Liver (tissue), 9 donors: Measurements from ENCODE around the gene TAB2. TPM values are rescaled to one million over a fixed set of nuclear protein-coding genes. Genes with fewer than 3 reads are reported as not detected.

Source experiments
- DNase-seq: peaks from one replicate; pipeline ENCODE4 v3.0.0-alpha.2; 2017; ENCODE audit warnings: low spot score
- H3K27ac ChIP-seq, 2 donors: one replicate each; pipeline ENCODE4 v1.7.0; 2013; ENCODE audit warnings: inconsistent platforms in 2 of 2, low read length in 2 of 2, control low read depth in 1 of 2, low read depth in 1 of 2, mild to moderate bottlenecking in 1 of 2
- H3K27me3 ChIP-seq, 4 donors: one replicate each; pipeline versions ENCODE4 v1.6.1 to v1.7.0; 2013; ENCODE audit warnings: low read length in 3 of 4, inconsistent platforms in 1 of 4, mild to moderate bottlenecking in 1 of 4, moderate library complexity in 1 of 4; ENCODE audit not compliant: control insufficient read depth in 4 of 4, insufficient read depth in 4 of 4
- H3K36me3 ChIP-seq, 4 donors: one replicate each; pipeline versions ENCODE4 v1.6.1 to v1.7.0; 2013; ENCODE audit warnings: low read length in 3 of 4, mild to moderate bottlenecking in 3 of 4, low read depth in 1 of 4, moderate library complexity in 1 of 4; ENCODE audit not compliant: control insufficient read depth in 4 of 4, insufficient read depth in 3 of 4
- H3K4me1 ChIP-seq, 4 donors: one replicate each; pipeline versions ENCODE4 v1.6.1 to v1.7.0; 2013; ENCODE audit warnings: low read length in 3 of 4, mild to moderate bottlenecking in 3 of 4, moderate library complexity in 1 of 4; ENCODE audit not compliant: control insufficient read depth in 4 of 4, insufficient read depth in 4 of 4
- H3K4me3 ChIP-seq, 3 donors: one replicate each; pipeline versions ENCODE4 v1.6.1 to v1.7.0; 2013; ENCODE audit warnings: low read length in 3 of 3, control low read depth in 1 of 3, low read depth in 1 of 3, mild to moderate bottlenecking in 1 of 3
- H3K9ac ChIP-seq, 2 donors: one replicate each; pipeline ENCODE4 v1.7.0; 2013; ENCODE audit warnings: low read length in 2 of 2, mild to moderate bottlenecking in 2 of 2, moderate library complexity in 2 of 2, control low read depth in 1 of 2, low read depth in 1 of 2
- H3K9me3 ChIP-seq, 4 donors: one replicate each; pipeline versions ENCODE4 v1.6.1 to v1.7.0; 2013; ENCODE audit warnings: low read length in 3 of 4; ENCODE audit not compliant: control insufficient read depth in 4 of 4
- EGR1 ChIP-seq, 2 donors: IDR thresholded peaks; 2 replicates each; pipeline ENCODE4 v1.6.1; 2016 to 2018; ENCODE audit warnings: antibody characterized with exemption in 2 of 2, low read depth in 2 of 2
- FOXA1 ChIP-seq: IDR thresholded peaks from 2 replicates; pipeline ENCODE4 v1.6.1; 2016; ENCODE audit warnings: antibody characterized with exemption
- FOXA2 ChIP-seq: IDR thresholded peaks from 2 replicates; pipeline ENCODE4 v1.6.1; 2016; ENCODE audit warnings: antibody characterized with exemption
- GABPA ChIP-seq, 2 donors: IDR thresholded peaks in 1 of 2; conservative IDR thresholded peaks in 1 of 2; 2 replicates each; pipeline ENCODE4 v1.6.1; 2016; ENCODE audit warnings: antibody characterized with exemption in 2 of 2, mild to moderate bottlenecking in 1 of 2, moderate library complexity in 1 of 2
- HNF4A ChIP-seq, 2 donors: conservative IDR thresholded peaks; 2 replicates each; pipeline ENCODE4 v1.6.1; 2016; ENCODE audit warnings: antibody characterized with exemption in 2 of 2, mild to moderate bottlenecking in 2 of 2
- HNF4G ChIP-seq: IDR thresholded peaks from 2 replicates; pipeline ENCODE4 v1.6.1; 2016; ENCODE audit warnings: antibody characterized with exemption
- JUND ChIP-seq, 2 donors: IDR thresholded peaks; 2 replicates each; pipeline ENCODE4 v1.6.1; 2016; ENCODE audit warnings: antibody characterized with exemption in 2 of 2
- NR2F2 ChIP-seq: IDR thresholded peaks from 2 replicates; pipeline ENCODE4 v1.6.1; 2016; ENCODE audit warnings: antibody characterized with exemption
- RAD21 ChIP-seq, 2 donors: IDR thresholded peaks; 2 replicates each; pipeline ENCODE4 v1.6.1; 2016; ENCODE audit warnings: antibody characterized with exemption in 2 of 2, mild to moderate bottlenecking in 2 of 2
- RXRA ChIP-seq, 2 donors: IDR thresholded peaks; 2 replicates each; pipeline ENCODE4 v1.6.1; 2017 to 2018; ENCODE audit warnings: antibody characterized with exemption in 2 of 2, mild to moderate bottlenecking in 1 of 2
- SP1 ChIP-seq: IDR thresholded peaks from 2 replicates; pipeline ENCODE4 v1.6.1; 2018; ENCODE audit warnings: antibody characterized with exemption, mild to moderate bottlenecking
- TAF1 ChIP-seq: conservative IDR thresholded peaks from 2 replicates; pipeline ENCODE4 v1.6.1; 2016; ENCODE audit warnings: antibody characterized with exemption, mild to moderate bottlenecking
- YY1 ChIP-seq: IDR thresholded peaks from 2 replicates; pipeline ENCODE4 v1.6.1; 2016; ENCODE audit warnings: antibody characterized with exemption, mild to moderate bottlenecking
- WGBS: extraction: QIAGEN DNeasy Blood & Tissue Kit; methylation state at CpG from one replicate; pipeline ENCODE4 v1.1.7; 2013; 5-methylcytosine and 5-hydroxymethylcytosine counted together
- polyA plus RNA-seq, 2 donors: library from polyadenylated mRNA; stranded (reverse) in 1 of 2; unstranded in 1 of 2; fragments of 200-250 nt in 1 of 2; fragments of >200 nt in 1 of 2; fragmentation: Nextera tagmentation in 1 of 2; extraction: Ambion mirVana in 1 of 2; gene quantifications; one replicate each; pipeline versions ENCODE4 v1.2.1 to v1.2.3, GENCODE V29; 2013 to 2015
- total RNA-seq, 2 donors: library from RNA; depleted of rRNA; stranded (reverse); fragments of >200 nt; gene quantifications; one replicate each; pipeline ENCODE4 v1.2.3, GENCODE V29; 2014
- TF ChIP-seq, protein P1 (sequence below): IDR thresholded peaks from 2 replicates; pipeline ENCODE4 v1.6.1; 2016; ENCODE audit warnings: antibody characterized with exemption
- TF ChIP-seq, protein P2 (sequence below): IDR thresholded peaks from 2 replicates; pipeline ENCODE4 v1.6.1; 2016; ENCODE audit warnings: antibody characterized with exemption
- TF ChIP-seq, protein P3 (sequence below): IDR thresholded peaks from 2 replicates; pipeline ENCODE4 v1.6.1; 2016; ENCODE audit warnings: antibody characterized with exemption
- TF ChIP-seq, protein P4 (sequence below): fragments of 150-350 bp; IDR thresholded peaks from 2 replicates; pipeline ENCODE4 v1.5.1; 2017; ENCODE audit warnings: improper control_type of control experiment, low read depth, low read length; ENCODE audit not compliant: missing input control
- TF ChIP-seq, protein P5 (sequence below): IDR thresholded peaks from 2 replicates; pipeline ENCODE4 v1.6.1; 2016; ENCODE audit warnings: antibody characterized with exemption, mild to moderate bottlenecking
- donor health status: healthy.
- donor health status: healthy.
- donor health status: healthy.
- donor health status: healthy.
- donor health status: healthy.

Gene TAB2
- total and polyA plus RNA-seq, 4 donors = 10.5 to 25.6 (median 18.0) TPM

DNA sequence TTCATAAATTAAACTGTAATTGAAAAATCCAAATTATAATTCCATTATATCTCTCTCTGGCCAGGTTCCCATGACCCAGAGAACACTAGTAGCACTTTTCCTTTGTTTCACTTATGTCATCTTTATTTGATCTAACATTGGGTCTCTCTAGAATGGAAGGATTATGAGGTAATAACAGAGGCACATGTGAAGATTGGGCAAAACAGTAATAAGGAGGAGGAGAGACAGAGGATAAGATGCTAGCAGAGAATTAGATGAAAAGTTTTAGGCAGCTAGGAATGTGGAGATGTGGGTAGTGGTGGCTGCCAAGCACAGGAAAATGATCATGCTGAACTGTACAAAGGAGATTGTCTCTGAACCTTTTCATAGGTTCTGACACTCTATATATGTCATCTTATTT, 3.3 kb downstream of the TAB2 start:
- no peak for DNase-seq
- H3K4me1 ChIP-seq = peaks cover 8 to 42% (median 25%) of the 10 kb centered on the region in 4 donors
- TF ChIP-seq HNF4A (conservative IDR thresholded peaks at IDR 0.05) (no peak), GABPA (IDR thresholded peaks at IDR 0.05 in 1 of 2, conservative IDR thresholded peaks at IDR 0.05 in 1 of 2) (no peak)
- no peak overlapping the region for H3K4me3 ChIP-seq
- H3K36me3 ChIP-seq = no peaks in the 10 kb centered on the region
- no peak overlapping the region for H3K27ac ChIP-seq
- no peaks in the 10 kb centered on the region for H3K9me3 ChIP-seq
- H3K27me3 ChIP-seq = no peaks in the 10 kb centered on the region
- no peak overlapping the region for H3K9ac ChIP-seq

DNA sequence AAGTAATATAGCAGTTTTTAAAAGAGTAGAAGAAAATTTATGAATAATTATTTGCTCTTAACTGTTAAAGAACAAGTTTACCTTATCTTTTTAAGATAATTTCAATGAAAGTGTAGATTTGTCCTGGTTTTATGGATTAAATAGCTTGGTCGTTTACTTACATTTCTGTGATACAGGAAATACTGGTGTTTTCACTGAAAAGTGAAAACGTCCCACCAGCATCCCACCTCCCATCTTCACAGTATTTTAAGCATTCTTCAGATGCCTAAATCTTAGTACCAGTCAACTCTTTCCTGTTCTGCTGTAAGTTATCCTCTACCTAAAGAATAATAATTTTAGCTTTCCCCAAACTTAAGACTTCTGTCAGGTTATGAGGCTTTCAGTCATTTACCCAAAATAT, 5.8 kb downstream of the TAB2 start:
- Histone ChIP-seq H3K4me1 (peaks cover 8 to 41% (median 25%) of the 10 kb centered on the region in 4 donors), H3K27ac (no peak overlapping the region), H3K36me3 (no peaks in the 10 kb centered on the region), H3K27me3 (no peaks in the 10 kb centered on the region), H3K4me3 (no peak overlapping the region), H3K9me3 (no peaks in the 10 kb centered on the region), H3K9ac (no peak overlapping the region)
- DNase-seq = no peak
- 62% methylated on average over 2 of the region's 2 CpGs for WGBS
- TF ChIP-seq EGR1 (IDR thresholded peaks at IDR 0.05; ENCODE audit: low read depth in 2 of 2) (no peak), NR2F2 (no peak), JUND (IDR thresholded peaks at IDR 0.05) (no peak), YY1 (no peak), TAF1 (no peak), HNF4G (no peak), SP1 (no peak), HNF4A (conservative IDR thresholded peaks at IDR 0.05) (no peak), FOXA2 (no peak), GABPA (IDR thresholded peaks at IDR 0.05 in 1 of 2, conservative IDR thresholded peaks at IDR 0.05 in 1 of 2) (no peak), RXRA (IDR thresholded peaks at IDR 0.05) (no peak), RAD21 (IDR thresholded peaks at IDR 0.05) (no peak), FOXA1 (no peak)
- TF ChIP-seq, protein P1, sequence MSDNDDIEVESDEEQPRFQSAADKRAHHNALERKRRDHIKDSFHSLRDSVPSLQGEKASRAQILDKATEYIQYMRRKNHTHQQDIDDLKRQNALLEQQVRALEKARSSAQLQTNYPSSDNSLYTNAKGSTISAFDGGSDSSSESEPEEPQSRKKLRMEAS = no peak
- TF ChIP-seq, protein P2, sequence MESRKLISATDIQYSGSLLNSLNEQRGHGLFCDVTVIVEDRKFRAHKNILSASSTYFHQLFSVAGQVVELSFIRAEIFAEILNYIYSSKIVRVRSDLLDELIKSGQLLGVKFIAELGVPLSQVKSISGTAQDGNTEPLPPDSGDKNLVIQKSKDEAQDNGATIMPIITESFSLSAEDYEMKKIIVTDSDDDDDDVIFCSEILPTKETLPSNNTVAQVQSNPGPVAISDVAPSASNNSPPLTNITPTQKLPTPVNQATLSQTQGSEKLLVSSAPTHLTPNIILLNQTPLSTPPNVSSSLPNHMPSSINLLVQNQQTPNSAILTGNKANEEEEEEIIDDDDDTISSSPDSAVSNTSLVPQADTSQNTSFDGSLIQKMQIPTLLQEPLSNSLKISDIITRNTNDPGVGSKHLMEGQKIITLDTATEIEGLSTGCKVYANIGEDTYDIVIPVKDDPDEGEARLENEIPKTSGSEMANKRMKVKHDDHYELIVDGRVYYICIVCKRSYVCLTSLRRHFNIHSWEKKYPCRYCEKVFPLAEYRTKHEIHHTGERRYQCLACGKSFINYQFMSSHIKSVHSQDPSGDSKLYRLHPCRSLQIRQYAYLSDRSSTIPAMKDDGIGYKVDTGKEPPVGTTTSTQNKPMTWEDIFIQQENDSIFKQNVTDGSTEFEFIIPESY = no peak
- TF ChIP-seq, protein P3, sequence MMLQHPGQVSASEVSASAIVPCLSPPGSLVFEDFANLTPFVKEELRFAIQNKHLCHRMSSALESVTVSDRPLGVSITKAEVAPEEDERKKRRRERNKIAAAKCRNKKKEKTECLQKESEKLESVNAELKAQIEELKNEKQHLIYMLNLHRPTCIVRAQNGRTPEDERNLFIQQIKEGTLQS = no peak
- TF ChIP-seq, protein P4, sequence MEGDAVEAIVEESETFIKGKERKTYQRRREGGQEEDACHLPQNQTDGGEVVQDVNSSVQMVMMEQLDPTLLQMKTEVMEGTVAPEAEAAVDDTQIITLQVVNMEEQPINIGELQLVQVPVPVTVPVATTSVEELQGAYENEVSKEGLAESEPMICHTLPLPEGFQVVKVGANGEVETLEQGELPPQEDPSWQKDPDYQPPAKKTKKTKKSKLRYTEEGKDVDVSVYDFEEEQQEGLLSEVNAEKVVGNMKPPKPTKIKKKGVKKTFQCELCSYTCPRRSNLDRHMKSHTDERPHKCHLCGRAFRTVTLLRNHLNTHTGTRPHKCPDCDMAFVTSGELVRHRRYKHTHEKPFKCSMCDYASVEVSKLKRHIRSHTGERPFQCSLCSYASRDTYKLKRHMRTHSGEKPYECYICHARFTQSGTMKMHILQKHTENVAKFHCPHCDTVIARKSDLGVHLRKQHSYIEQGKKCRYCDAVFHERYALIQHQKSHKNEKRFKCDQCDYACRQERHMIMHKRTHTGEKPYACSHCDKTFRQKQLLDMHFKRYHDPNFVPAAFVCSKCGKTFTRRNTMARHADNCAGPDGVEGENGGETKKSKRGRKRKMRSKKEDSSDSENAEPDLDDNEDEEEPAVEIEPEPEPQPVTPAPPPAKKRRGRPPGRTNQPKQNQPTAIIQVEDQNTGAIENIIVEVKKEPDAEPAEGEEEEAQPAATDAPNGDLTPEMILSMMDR = no peak
- TF ChIP-seq, protein P5, sequence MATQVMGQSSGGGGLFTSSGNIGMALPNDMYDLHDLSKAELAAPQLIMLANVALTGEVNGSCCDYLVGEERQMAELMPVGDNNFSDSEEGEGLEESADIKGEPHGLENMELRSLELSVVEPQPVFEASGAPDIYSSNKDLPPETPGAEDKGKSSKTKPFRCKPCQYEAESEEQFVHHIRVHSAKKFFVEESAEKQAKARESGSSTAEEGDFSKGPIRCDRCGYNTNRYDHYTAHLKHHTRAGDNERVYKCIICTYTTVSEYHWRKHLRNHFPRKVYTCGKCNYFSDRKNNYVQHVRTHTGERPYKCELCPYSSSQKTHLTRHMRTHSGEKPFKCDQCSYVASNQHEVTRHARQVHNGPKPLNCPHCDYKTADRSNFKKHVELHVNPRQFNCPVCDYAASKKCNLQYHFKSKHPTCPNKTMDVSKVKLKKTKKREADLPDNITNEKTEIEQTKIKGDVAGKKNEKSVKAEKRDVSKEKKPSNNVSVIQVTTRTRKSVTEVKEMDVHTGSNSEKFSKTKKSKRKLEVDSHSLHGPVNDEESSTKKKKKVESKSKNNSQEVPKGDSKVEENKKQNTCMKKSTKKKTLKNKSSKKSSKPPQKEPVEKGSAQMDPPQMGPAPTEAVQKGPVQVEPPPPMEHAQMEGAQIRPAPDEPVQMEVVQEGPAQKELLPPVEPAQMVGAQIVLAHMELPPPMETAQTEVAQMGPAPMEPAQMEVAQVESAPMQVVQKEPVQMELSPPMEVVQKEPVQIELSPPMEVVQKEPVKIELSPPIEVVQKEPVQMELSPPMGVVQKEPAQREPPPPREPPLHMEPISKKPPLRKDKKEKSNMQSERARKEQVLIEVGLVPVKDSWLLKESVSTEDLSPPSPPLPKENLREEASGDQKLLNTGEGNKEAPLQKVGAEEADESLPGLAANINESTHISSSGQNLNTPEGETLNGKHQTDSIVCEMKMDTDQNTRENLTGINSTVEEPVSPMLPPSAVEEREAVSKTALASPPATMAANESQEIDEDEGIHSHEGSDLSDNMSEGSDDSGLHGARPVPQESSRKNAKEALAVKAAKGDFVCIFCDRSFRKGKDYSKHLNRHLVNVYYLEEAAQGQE = no peak
